Measurements from ENCODE around the gene TBC1D22B. TPM values are rescaled to one million over a fixed set of nuclear protein-coding genes. Genes with fewer than 3 reads are reported as not detected.

Gene TBC1D22B
- total RNA-seq, 4 donors from 2014 or later, result 14.2 to 19.6 (median 18.4) TPM

- 73% methylated on average over 3 of the region's 3 CpGs for WGBS
- H3K9me3 ChIP-seq, result no peaks in the 10 kb centered on the region
- no peak for DNase-seq (ENCODE audit: low spot score in 2 of 2)
- no peak overlapping the region for H3K4me3 ChIP-seq
- no peaks in the 10 kb centered on the region for H3K27me3 ChIP-seq
- no peak for TF ChIP-seq EP300 (IDR thresholded peaks at IDR 0.05)
- TF ChIP-seq, protein P1, sequence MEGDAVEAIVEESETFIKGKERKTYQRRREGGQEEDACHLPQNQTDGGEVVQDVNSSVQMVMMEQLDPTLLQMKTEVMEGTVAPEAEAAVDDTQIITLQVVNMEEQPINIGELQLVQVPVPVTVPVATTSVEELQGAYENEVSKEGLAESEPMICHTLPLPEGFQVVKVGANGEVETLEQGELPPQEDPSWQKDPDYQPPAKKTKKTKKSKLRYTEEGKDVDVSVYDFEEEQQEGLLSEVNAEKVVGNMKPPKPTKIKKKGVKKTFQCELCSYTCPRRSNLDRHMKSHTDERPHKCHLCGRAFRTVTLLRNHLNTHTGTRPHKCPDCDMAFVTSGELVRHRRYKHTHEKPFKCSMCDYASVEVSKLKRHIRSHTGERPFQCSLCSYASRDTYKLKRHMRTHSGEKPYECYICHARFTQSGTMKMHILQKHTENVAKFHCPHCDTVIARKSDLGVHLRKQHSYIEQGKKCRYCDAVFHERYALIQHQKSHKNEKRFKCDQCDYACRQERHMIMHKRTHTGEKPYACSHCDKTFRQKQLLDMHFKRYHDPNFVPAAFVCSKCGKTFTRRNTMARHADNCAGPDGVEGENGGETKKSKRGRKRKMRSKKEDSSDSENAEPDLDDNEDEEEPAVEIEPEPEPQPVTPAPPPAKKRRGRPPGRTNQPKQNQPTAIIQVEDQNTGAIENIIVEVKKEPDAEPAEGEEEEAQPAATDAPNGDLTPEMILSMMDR (IDR thresholded peaks at IDR 0.05), result no peak
- no peak for TF ChIP-seq POLR2AphosphoS5 (IDR thresholded peaks at IDR 0.05)
- no peak for TF ChIP-seq POLR2A (IDR thresholded peaks at IDR 0.05)
- H3K27ac ChIP-seq, result peak overlapping the region; percentile 79
- H3K4me1 ChIP-seq, result peaks cover 55% of the 10 kb centered on the region
- H3K36me3 ChIP-seq, result no peaks in the 10 kb centered on the region
Observed at GRCh38 chr6:37243816-37244370, 13.7 kb upstream of the TBC1D22B start.

- no peaks in the 10 kb centered on the region for H3K27me3 ChIP-seq
- H3K9me3 ChIP-seq, result no peaks in the 10 kb centered on the region
- TF ChIP-seq, protein P1 (IDR thresholded peaks at IDR 0.05), result no peak
- TF ChIP-seq POLR2A (IDR thresholded peaks at IDR 0.05), result no peak
- TF ChIP-seq EP300 (IDR thresholded peaks at IDR 0.05), result no peak
- TF ChIP-seq POLR2AphosphoS5 (IDR thresholded peaks at IDR 0.05), result peak; percentile 84 to 96 (median 90)
- 36% methylated on average over 6 of the region's 6 CpGs for WGBS
- H3K27ac ChIP-seq, result peak overlapping the region; percentile 70
- H3K36me3 ChIP-seq, result no peaks in the 10 kb centered on the region
- peak; percentile 86 to 89 for DNase-seq (ENCODE audit: low spot score in 2 of 2)
- no peak overlapping the region for H3K4me3 ChIP-seq
- H3K4me1 ChIP-seq, result peaks cover 51% of the 10 kb centered on the region
Observed at GRCh38 chr6:37244430-37245310, 12.9 kb upstream of the TBC1D22B start.

DNA sequence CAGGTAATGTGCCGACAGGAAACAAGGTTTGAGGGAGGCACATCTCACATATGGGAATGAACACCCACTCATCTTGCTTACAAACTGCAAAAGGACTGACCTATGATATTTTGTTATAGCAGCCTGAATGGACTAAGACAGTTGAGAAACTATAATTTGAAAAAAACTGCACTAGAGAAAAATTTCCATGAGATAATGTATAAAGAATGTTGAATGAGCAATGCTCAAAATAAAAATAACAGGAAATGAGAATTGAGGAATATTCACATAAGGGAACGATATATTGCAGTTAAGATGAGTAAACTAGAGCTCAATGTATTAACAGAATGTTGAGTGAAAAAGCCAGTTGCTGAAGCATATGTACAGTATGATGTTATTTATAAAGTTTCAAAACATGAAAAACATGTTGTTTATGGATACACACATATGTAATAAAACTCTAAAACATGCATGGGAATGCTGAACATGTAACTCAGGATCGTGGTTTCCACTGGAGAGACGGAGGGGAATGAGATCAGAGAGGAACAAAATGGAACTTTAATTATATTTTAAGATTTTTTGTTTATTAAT, 6.3 kb upstream of the TBC1D22B start:
- Histone ChIP-seq H3K4me3 (no peak overlapping the region), H3K4me1 (no peaks in the 10 kb centered on the region), H3K36me3 (no peaks in the 10 kb centered on the region), H3K9me3 (no peaks in the 10 kb centered on the region), H3K27me3 (no peaks in the 10 kb centered on the region), H3K27ac (no peak overlapping the region)
- 73% methylated on average over 4 of the region's 4 CpGs for WGBS
- DNase-seq (ENCODE audit: low spot score in 2 of 2), result no peak
- TF ChIP-seq, protein P1 (IDR thresholded peaks at IDR 0.05), result no peak
- TF ChIP-seq EP300 (IDR thresholded peaks at IDR 0.05) (no peak), POLR2A (IDR thresholded peaks at IDR 0.05) (no peak), POLR2AphosphoS5 (IDR thresholded peaks at IDR 0.05) (no peak)

GRCh38 chr6:37253486-37254007, 4.0 kb upstream of the TBC1D22B start:
- TF ChIP-seq EP300 (IDR thresholded peaks at IDR 0.05) (no peak), POLR2AphosphoS5 (IDR thresholded peaks at IDR 0.05) (no peak), POLR2A (IDR thresholded peaks at IDR 0.05) (no peak)
- TF ChIP-seq, protein P1 (IDR thresholded peaks at IDR 0.05), result no peak
- H3K4me1 ChIP-seq, result peaks cover 12% of the 10 kb centered on the region
- H3K27ac ChIP-seq, result no peak overlapping the region
- H3K27me3 ChIP-seq, result no peaks in the 10 kb centered on the region
- H3K4me3 ChIP-seq, result no peak overlapping the region
- DNase-seq (ENCODE audit: low spot score in 2 of 2), result no peak
- no peaks in the 10 kb centered on the region for H3K36me3 ChIP-seq
- no peaks in the 10 kb centered on the region for H3K9me3 ChIP-seq

GRCh38 chr6:37254881-37255280, 2.7 kb upstream of the TBC1D22B start:
- DNase-seq (ENCODE audit: low spot score in 2 of 2), result no peak
- Histone ChIP-seq H3K36me3 (no peaks in the 10 kb centered on the region), H3K9me3 (no peaks in the 10 kb centered on the region), H3K27me3 (no peaks in the 10 kb centered on the region), H3K4me1 (peaks cover 24% of the 10 kb centered on the region), H3K4me3 (no peak overlapping the region), H3K27ac (no peak overlapping the region)
- TF ChIP-seq, protein P1 (IDR thresholded peaks at IDR 0.05), result no peak
- TF ChIP-seq POLR2AphosphoS5 (IDR thresholded peaks at IDR 0.05) (no peak), EP300 (IDR thresholded peaks at IDR 0.05) (no peak), POLR2A (IDR thresholded peaks at IDR 0.05) (no peak)
- WGBS, result 90% methylated on average over 5 of the region's 5 CpGs
